ENCODE results near the gene ZNF624. TPM values are rescaled to one million over a fixed set of nuclear protein-coding genes. Genes with fewer than 3 reads are reported as not detected.

The ZNF624 gene
- total and polyA plus RNA-seq, 2 experiments from 2014 or later: 2.7 to 3.9 TPM

- Mint-ChIP-seq H3K27ac (no peak overlapping the region), H3K36me3 (ENCODE audit: low read depth) (no peaks in the 10 kb centered on the region), H3K27me3 (ENCODE audit: insufficient read depth, low read depth, poor library complexity) (peaks cover 3% of the 10 kb centered on the region), H3K4me1 (peaks cover 14% of the 10 kb centered on the region; the same call in 2 of the 3 replicates), H3K9me3 (no peaks in the 10 kb centered on the region), H3K4me3 (no peak overlapping the region)
- Histone ChIP-seq H3K9me2 (ENCODE audit: insufficient read depth) (no peaks in the 10 kb centered on the region), H2AFZ (no peak overlapping the region), H3F3A (replicated peaks; ENCODE audit: low read depth) (peaks cover 3% of the 10 kb centered on the region; the same call in 1 of the 2 replicates), H3K36me3 (ENCODE audit: insufficient read depth) (no peaks in the 10 kb centered on the region), H3K27ac (ENCODE audit: low read depth) (no peak overlapping the region), H3K79me2 (replicated peaks; ENCODE audit: insufficient read depth) (no peaks in the 10 kb centered on the region), H3K27me3 (ENCODE audit: insufficient read depth) (no peaks in the 10 kb centered on the region), H3K4me1 (ENCODE audit: insufficient read depth) (peaks cover 14% of the 10 kb centered on the region), H3K4me2 (no peak overlapping the region), H4K20me1 (replicated peaks; ENCODE audit: insufficient read depth) (no peaks in the 10 kb centered on the region), H3K4me3 (no peak overlapping the region)
- TF ChIP-seq, protein P1, sequence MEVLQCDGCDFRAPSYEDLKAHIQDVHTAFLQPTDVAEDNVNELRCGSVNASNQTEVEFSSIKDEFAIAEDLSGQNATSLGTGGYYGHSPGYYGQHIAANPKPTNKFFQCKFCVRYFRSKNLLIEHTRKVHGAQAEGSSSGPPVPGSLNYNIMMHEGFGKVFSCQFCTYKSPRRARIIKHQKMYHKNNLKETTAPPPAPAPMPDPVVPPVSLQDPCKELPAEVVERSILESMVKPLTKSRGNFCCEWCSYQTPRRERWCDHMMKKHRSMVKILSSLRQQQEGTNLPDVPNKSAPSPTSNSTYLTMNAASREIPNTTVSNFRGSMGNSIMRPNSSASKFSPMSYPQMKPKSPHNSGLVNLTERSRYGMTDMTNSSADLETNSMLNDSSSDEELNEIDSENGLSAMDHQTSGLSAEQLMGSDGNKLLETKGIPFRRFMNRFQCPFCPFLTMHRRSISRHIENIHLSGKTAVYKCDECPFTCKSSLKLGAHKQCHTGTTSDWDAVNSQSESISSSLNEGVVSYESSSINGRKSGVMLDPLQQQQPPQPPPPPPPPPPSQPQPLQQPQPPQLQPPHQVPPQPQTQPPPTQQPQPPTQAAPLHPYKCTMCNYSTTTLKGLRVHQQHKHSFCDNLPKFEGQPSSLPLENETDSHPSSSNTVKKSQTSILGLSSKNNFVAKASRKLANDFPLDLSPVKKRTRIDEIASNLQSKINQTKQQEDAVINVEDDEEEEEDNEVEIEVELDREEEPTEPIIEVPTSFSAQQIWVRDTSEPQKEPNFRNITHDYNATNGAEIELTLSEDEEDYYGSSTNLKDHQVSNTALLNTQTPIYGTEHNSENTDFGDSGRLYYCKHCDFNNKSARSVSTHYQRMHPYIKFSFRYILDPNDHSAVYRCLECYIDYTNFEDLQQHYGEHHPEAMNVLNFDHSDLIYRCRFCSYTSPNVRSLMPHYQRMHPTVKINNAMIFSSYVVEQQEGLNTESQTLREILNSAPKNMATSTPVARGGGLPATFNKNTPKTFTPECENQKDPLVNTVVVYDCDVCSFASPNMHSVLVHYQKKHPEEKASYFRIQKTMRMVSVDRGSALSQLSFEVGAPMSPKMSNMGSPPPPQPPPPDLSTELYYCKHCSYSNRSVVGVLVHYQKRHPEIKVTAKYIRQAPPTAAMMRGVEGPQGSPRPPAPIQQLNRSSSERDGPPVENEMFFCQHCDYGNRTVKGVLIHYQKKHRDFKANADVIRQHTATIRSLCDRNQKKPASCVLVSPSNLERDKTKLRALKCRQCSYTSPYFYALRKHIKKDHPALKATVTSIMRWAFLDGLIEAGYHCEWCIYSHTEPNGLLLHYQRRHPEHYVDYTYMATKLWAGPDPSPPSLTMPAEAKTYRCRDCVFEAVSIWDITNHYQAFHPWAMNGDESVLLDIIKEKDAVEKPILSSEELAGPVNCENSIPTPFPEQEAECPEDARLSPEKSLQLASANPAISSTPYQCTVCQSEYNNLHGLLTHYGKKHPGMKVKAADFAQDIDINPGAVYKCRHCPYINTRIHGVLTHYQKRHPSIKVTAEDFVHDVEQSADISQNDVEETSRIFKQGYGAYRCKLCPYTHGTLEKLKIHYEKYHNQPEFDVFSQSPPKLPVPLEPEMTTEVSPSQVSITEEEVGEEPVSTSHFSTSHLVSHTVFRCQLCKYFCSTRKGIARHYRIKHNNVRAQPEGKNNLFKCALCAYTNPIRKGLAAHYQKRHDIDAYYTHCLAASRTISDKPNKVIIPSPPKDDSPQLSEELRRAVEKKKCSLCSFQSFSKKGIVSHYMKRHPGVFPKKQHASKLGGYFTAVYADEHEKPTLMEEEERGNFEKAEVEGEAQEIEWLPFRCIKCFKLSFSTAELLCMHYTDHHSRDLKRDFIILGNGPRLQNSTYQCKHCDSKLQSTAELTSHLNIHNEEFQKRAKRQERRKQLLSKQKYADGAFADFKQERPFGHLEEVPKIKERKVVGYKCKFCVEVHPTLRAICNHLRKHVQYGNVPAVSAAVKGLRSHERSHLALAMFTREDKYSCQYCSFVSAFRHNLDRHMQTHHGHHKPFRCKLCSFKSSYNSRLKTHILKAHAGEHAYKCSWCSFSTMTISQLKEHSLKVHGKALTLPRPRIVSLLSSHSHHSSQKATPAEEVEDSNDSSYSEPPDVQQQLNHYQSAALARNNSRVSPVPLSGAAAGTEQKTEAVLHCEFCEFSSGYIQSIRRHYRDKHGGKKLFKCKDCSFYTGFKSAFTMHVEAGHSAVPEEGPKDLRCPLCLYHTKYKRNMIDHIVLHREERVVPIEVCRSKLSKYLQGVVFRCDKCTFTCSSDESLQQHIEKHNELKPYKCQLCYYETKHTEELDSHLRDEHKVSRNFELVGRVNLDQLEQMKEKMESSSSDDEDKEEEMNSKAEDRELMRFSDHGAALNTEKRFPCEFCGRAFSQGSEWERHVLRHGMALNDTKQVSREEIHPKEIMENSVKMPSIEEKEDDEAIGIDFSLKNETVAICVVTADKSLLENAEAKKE (CRISPR knock-in tag; IDR thresholded peaks at IDR 0.05): no peak
- no peak for TF ChIP-seq EZH2 (IDR thresholded peaks at IDR 0.05; ENCODE audit: low read depth, unreplicated experiment)
- TF ChIP-seq REST (IDR thresholded peaks at IDR 0.05; ENCODE audit: unreplicated experiment): no peak
- no peak for TF ChIP-seq POLR2AphosphoS5 (IDR thresholded peaks at IDR 0.05; ENCODE audit: low read depth)
- no peak for TF ChIP-seq CREB1 (CRISPR knock-in tag; IDR thresholded peaks at IDR 0.05; ENCODE audit: low read depth)
- no peak for TF ChIP-seq JUNB (IDR thresholded peaks at IDR 0.05; ENCODE audit: unreplicated experiment)
- no peak for TF ChIP-seq ZNF331 (CRISPR knock-in tag; IDR thresholded peaks at IDR 0.05; ENCODE audit: low read depth)
- ATAC-seq: no peak
- no peak for DNase-seq (ENCODE audit: low spot score)
Observed at GRCh38 chr17:16649585-16649984, 4.1 kb downstream of the ZNF624 start.
